Measurements from ENCODE around the gene SAP130.

SAP130 gene

GRCh38 chr2:127901339-127902056, 126.4 kb downstream of the SAP130 start:
- Histone ChIP-seq H3K79me2 (ENCODE audit: control insufficient read depth, insufficient read depth, low read length) (no peaks in the 10 kb centered on the region), H3K18ac (ENCODE audit: low read length) (no peak overlapping the region), H3K56ac (ENCODE audit: low read length) (no peak overlapping the region), H2AK5ac (ENCODE audit: low read length) (no peak overlapping the region), H2BK5ac (ENCODE audit: low read length) (no peak overlapping the region), H3K4me3 (ENCODE audit: low read length) (no peak overlapping the region), H3K27me3 (ENCODE audit: insufficient read depth, low read length, poor library complexity) (no peaks in the 10 kb centered on the region), H3K4ac (ENCODE audit: low read depth, low read length) (no peak overlapping the region), H4K5ac (ENCODE audit: low read length) (no peak overlapping the region), H3K36me3 (ENCODE audit: control insufficient read depth, insufficient read depth, low read length) (no peaks in the 10 kb centered on the region), H2BK120ac (ENCODE audit: low read depth, low read length) (no peak overlapping the region), H3K27ac (ENCODE audit: low read depth, low read length) (no peak overlapping the region), H3K4me2 (ENCODE audit: low read length) (no peak overlapping the region), H4K8ac (ENCODE audit: low read depth, low read length) (no peak overlapping the region), H3K9ac (ENCODE audit: low read length) (no peak overlapping the region), H2BK15ac (replicated peaks; ENCODE audit: low read depth) (no peak overlapping the region), H3K4me1 (ENCODE audit: control insufficient read depth, low read depth, low read length) (no peaks in the 10 kb centered on the region), H3K23ac (ENCODE audit: low read length) (no peak overlapping the region), H3K79me1 (ENCODE audit: low read length) (no peaks in the 10 kb centered on the region)
- no CpG with 5 or more reads among the region's 12 CpGs for WGBS (ENCODE audit: extremely low coverage, insufficient coverage, low lambda C conversion rate)
- no peak for DNase-seq

- H3K4me1 ChIP-seq (ENCODE audit: control insufficient read depth, low read depth, low read length): no peaks in the 10 kb centered on the region
- no peak overlapping the region for H3K4me2 ChIP-seq (ENCODE audit: low read length)
- no peaks in the 10 kb centered on the region for H3K79me1 ChIP-seq (ENCODE audit: low read length)
- no peak overlapping the region for H3K4me3 ChIP-seq (ENCODE audit: low read length)
- no peaks in the 10 kb centered on the region for H3K36me3 ChIP-seq (ENCODE audit: control insufficient read depth, insufficient read depth, low read length)
- H2BK15ac ChIP-seq (replicated peaks; ENCODE audit: low read depth): no peak overlapping the region
- H3K9ac ChIP-seq (ENCODE audit: low read length): no peak overlapping the region
- H3K23ac ChIP-seq (ENCODE audit: low read length): no peak overlapping the region
- no peaks in the 10 kb centered on the region for H3K27me3 ChIP-seq (ENCODE audit: insufficient read depth, low read length, poor library complexity)
- no peak overlapping the region for H2AK5ac ChIP-seq (ENCODE audit: low read length)
- no peak overlapping the region for H3K27ac ChIP-seq (ENCODE audit: low read depth, low read length)
- no peak overlapping the region for H3K56ac ChIP-seq (ENCODE audit: low read length)
- H3K79me2 ChIP-seq (ENCODE audit: control insufficient read depth, insufficient read depth, low read length): no peaks in the 10 kb centered on the region
- H4K5ac ChIP-seq (ENCODE audit: low read length): no peak overlapping the region
- H3K18ac ChIP-seq (ENCODE audit: low read length): no peak overlapping the region
- no peak overlapping the region for H3K4ac ChIP-seq (ENCODE audit: low read depth, low read length)
- H4K8ac ChIP-seq (ENCODE audit: low read depth, low read length): no peak overlapping the region
- no peak overlapping the region for H2BK5ac ChIP-seq (ENCODE audit: low read length)
- DNase-seq: no peak
- no CpG with 5 or more reads among the region's 1 CpG for WGBS (ENCODE audit: extremely low coverage, insufficient coverage, low lambda C conversion rate)
- H2BK120ac ChIP-seq (ENCODE audit: low read depth, low read length): no peak overlapping the region
Observed at GRCh38 chr2:127897531-127898211, 130.2 kb downstream of the SAP130 start.

GRCh38 chr2:127893494-127893893, 134.4 kb downstream of the SAP130 start:
- Histone ChIP-seq H2BK5ac (ENCODE audit: low read length) (no peak overlapping the region), H2BK15ac (replicated peaks; ENCODE audit: low read depth) (no peak overlapping the region), H3K4me2 (ENCODE audit: low read length) (no peak overlapping the region), H3K56ac (ENCODE audit: low read length) (no peak overlapping the region), H3K23ac (ENCODE audit: low read length) (no peak overlapping the region), H4K8ac (ENCODE audit: low read depth, low read length) (no peak overlapping the region), H2BK120ac (ENCODE audit: low read depth, low read length) (no peak overlapping the region), H3K79me2 (ENCODE audit: control insufficient read depth, insufficient read depth, low read length) (no peaks in the 10 kb centered on the region), H2AK5ac (ENCODE audit: low read length) (no peak overlapping the region), H3K9ac (ENCODE audit: low read length) (no peak overlapping the region), H3K4me1 (ENCODE audit: control insufficient read depth, low read depth, low read length) (no peaks in the 10 kb centered on the region), H3K79me1 (ENCODE audit: low read length) (no peaks in the 10 kb centered on the region), H3K27ac (ENCODE audit: low read depth, low read length) (no peak overlapping the region), H3K4me3 (ENCODE audit: low read length) (no peak overlapping the region), H3K18ac (ENCODE audit: low read length) (no peak overlapping the region), H3K4ac (ENCODE audit: low read depth, low read length) (no peak overlapping the region), H3K36me3 (ENCODE audit: control insufficient read depth, insufficient read depth, low read length) (no peaks in the 10 kb centered on the region), H4K5ac (ENCODE audit: low read length) (no peak overlapping the region), H3K27me3 (ENCODE audit: insufficient read depth, low read length, poor library complexity) (no peaks in the 10 kb centered on the region)
- peak; percentile 53 for DNase-seq
- WGBS (ENCODE audit: extremely low coverage, insufficient coverage, low lambda C conversion rate): no CpG with 5 or more reads among the region's 5 CpGs

GRCh38 chr2:127893033-127893432, 134.8 kb downstream of the SAP130 start:
- H3K79me1 ChIP-seq (ENCODE audit: low read length): no peaks in the 10 kb centered on the region
- WGBS (ENCODE audit: extremely low coverage, insufficient coverage, low lambda C conversion rate): no CpG with 5 or more reads among the region's 14 CpGs
- no peak overlapping the region for H3K27ac ChIP-seq (ENCODE audit: low read depth, low read length)
- no peak overlapping the region for H3K23ac ChIP-seq (ENCODE audit: low read length)
- H3K4ac ChIP-seq (ENCODE audit: low read depth, low read length): no peak overlapping the region
- no peaks in the 10 kb centered on the region for H3K36me3 ChIP-seq (ENCODE audit: control insufficient read depth, insufficient read depth, low read length)
- no peaks in the 10 kb centered on the region for H3K4me1 ChIP-seq (ENCODE audit: control insufficient read depth, low read depth, low read length)
- no peak overlapping the region for H3K4me2 ChIP-seq (ENCODE audit: low read length)
- H3K4me3 ChIP-seq (ENCODE audit: low read length): no peak overlapping the region
- H2AK5ac ChIP-seq (ENCODE audit: low read length): no peak overlapping the region
- no peak for DNase-seq
- H2BK5ac ChIP-seq (ENCODE audit: low read length): no peak overlapping the region
- H4K8ac ChIP-seq (ENCODE audit: low read depth, low read length): no peak overlapping the region
- H2BK120ac ChIP-seq (ENCODE audit: low read depth, low read length): no peak overlapping the region
- no peaks in the 10 kb centered on the region for H3K27me3 ChIP-seq (ENCODE audit: insufficient read depth, low read length, poor library complexity)
- H3K56ac ChIP-seq (ENCODE audit: low read length): no peak overlapping the region
- no peak overlapping the region for H2BK15ac ChIP-seq (replicated peaks; ENCODE audit: low read depth)
- no peaks in the 10 kb centered on the region for H3K79me2 ChIP-seq (ENCODE audit: control insufficient read depth, insufficient read depth, low read length)
- H4K5ac ChIP-seq (ENCODE audit: low read length): no peak overlapping the region
- H3K18ac ChIP-seq (ENCODE audit: low read length): no peak overlapping the region
- H3K9ac ChIP-seq (ENCODE audit: low read length): no peak overlapping the region

- Histone ChIP-seq H2BK15ac (replicated peaks; ENCODE audit: low read depth) (no peak overlapping the region), H2AK5ac (ENCODE audit: low read length) (no peak overlapping the region), H3K27me3 (ENCODE audit: insufficient read depth, low read length, poor library complexity) (no peaks in the 10 kb centered on the region), H3K4me2 (ENCODE audit: low read length) (no peak overlapping the region), H4K5ac (ENCODE audit: low read length) (no peak overlapping the region), H4K8ac (ENCODE audit: low read depth, low read length) (no peak overlapping the region), H3K79me2 (ENCODE audit: control insufficient read depth, insufficient read depth, low read length) (no peaks in the 10 kb centered on the region), H2BK5ac (ENCODE audit: low read length) (no peak overlapping the region), H3K56ac (ENCODE audit: low read length) (no peak overlapping the region), H2BK120ac (ENCODE audit: low read depth, low read length) (no peak overlapping the region), H3K9ac (ENCODE audit: low read length) (no peak overlapping the region), H3K4ac (ENCODE audit: low read depth, low read length) (no peak overlapping the region), H3K4me1 (ENCODE audit: control insufficient read depth, low read depth, low read length) (peaks cover 4% of the 10 kb centered on the region), H3K18ac (ENCODE audit: low read length) (no peak overlapping the region), H3K27ac (ENCODE audit: low read depth, low read length) (no peak overlapping the region), H3K4me3 (ENCODE audit: low read length) (no peak overlapping the region), H3K36me3 (ENCODE audit: control insufficient read depth, insufficient read depth, low read length) (no peaks in the 10 kb centered on the region), H3K79me1 (ENCODE audit: low read length) (peaks cover 2% of the 10 kb centered on the region), H3K23ac (ENCODE audit: low read length) (no peak overlapping the region)
- no CpG with 5 or more reads among the region's 5 CpGs for WGBS (ENCODE audit: extremely low coverage, insufficient coverage, low lambda C conversion rate)
- peak; percentile 30 for DNase-seq
Observed at GRCh38 chr2:127891811-127892210, 136.0 kb downstream of the SAP130 start.

Data from mesendoderm (in vitro differentiated cells).